Measurements from ENCODE around the gene NEK8.

The NEK8 gene

GRCh38 chr17:28700830-28701492 is 27.6 kb upstream of the NEK8 start:
- Histone ChIP-seq H3K4me3 (ENCODE audit: low read depth in 1 of 2, low read length in 2 of 2) (no peak overlapping the region), H3K36me3 (ENCODE audit: control insufficient read depth in 1 of 2, insufficient read depth in 2 of 2, low read length in 2 of 2) (peaks cover 70 to 85% of the 10 kb centered on the region in 2 donors), H3K27me3 (ENCODE audit: control insufficient read depth in 1 of 2, insufficient read depth in 2 of 2, low read length in 2 of 2) (no peaks in the 10 kb centered on the region), H3K4me1 (ENCODE audit: control insufficient read depth in 1 of 2, insufficient read depth in 2 of 2, low read length in 2 of 2) (peaks cover 35 to 43% of the 10 kb centered on the region in 2 donors), H3K9me3 (ENCODE audit: control insufficient read depth in 1 of 2, low read length in 2 of 2) (no peaks in the 10 kb centered on the region), H3K27ac (ENCODE audit: low read depth, low read length) (no peak overlapping the region), H3K9ac (ENCODE audit: low read depth in 1 of 2, low read length in 2 of 2) (no peak overlapping the region)

GRCh38 chr17:28702026-28702751 is 26.4 kb upstream of the NEK8 start:
- H3K27ac ChIP-seq (ENCODE audit: low read depth, low read length): no peak overlapping the region
- H3K4me3 ChIP-seq (ENCODE audit: low read depth in 1 of 2, low read length in 2 of 2): no peak overlapping the region

GRCh38 chr17:28702752-28703150 is 25.8 kb upstream of the NEK8 start:
- Histone ChIP-seq H3K9ac (ENCODE audit: low read depth in 1 of 2, low read length in 2 of 2) (no peak overlapping the region), H3K27ac (ENCODE audit: low read depth, low read length) (no peak overlapping the region), H3K36me3 (ENCODE audit: control insufficient read depth in 1 of 2, insufficient read depth in 2 of 2, low read length in 2 of 2) (peaks cover 56 to 70% of the 10 kb centered on the region in 2 donors), H3K4me3 (ENCODE audit: low read depth in 1 of 2, low read length in 2 of 2) (no peak overlapping the region), H3K4me1 (ENCODE audit: control insufficient read depth in 1 of 2, insufficient read depth in 2 of 2, low read length in 2 of 2) (peaks cover 35% of the 10 kb centered on the region in 2 donors), H3K9me3 (ENCODE audit: control insufficient read depth in 1 of 2, low read length in 2 of 2) (no peaks in the 10 kb centered on the region), H3K27me3 (ENCODE audit: control insufficient read depth in 1 of 2, insufficient read depth in 2 of 2, low read length in 2 of 2) (no peaks in the 10 kb centered on the region)

More at GRCh38 chr17:28702026-28702751, 26.4 kb upstream of the NEK8 start:
- Histone ChIP-seq H3K4me1 (ENCODE audit: control insufficient read depth in 1 of 2, insufficient read depth in 2 of 2, low read length in 2 of 2) (peaks cover 41% of the 10 kb centered on the region in 2 donors), H3K9ac (ENCODE audit: low read depth in 1 of 2, low read length in 2 of 2) (no peak overlapping the region), H3K9me3 (ENCODE audit: control insufficient read depth in 1 of 2, low read length in 2 of 2) (no peaks in the 10 kb centered on the region), H3K36me3 (ENCODE audit: control insufficient read depth in 1 of 2, insufficient read depth in 2 of 2, low read length in 2 of 2) (peaks cover 62 to 74% of the 10 kb centered on the region in 2 donors), H3K27me3 (ENCODE audit: control insufficient read depth in 1 of 2, insufficient read depth in 2 of 2, low read length in 2 of 2) (no peaks in the 10 kb centered on the region)

- Histone ChIP-seq H3K27ac (ENCODE audit: low read depth, low read length) (no peak overlapping the region), H3K36me3 (ENCODE audit: control insufficient read depth in 1 of 2, insufficient read depth in 2 of 2, low read length in 2 of 2) (peaks cover 49 to 61% of the 10 kb centered on the region in 2 donors), H3K9ac (ENCODE audit: low read depth in 1 of 2, low read length in 2 of 2) (no peak overlapping the region), H3K27me3 (ENCODE audit: control insufficient read depth in 1 of 2, insufficient read depth in 2 of 2, low read length in 2 of 2) (no peaks in the 10 kb centered on the region), H3K4me3 (ENCODE audit: low read depth in 1 of 2, low read length in 2 of 2) (no peak overlapping the region), H3K4me1 (ENCODE audit: control insufficient read depth in 1 of 2, insufficient read depth in 2 of 2, low read length in 2 of 2) (peaks cover 27 to 28% of the 10 kb centered on the region in 2 donors), H3K9me3 (ENCODE audit: control insufficient read depth in 1 of 2, low read length in 2 of 2) (no peaks in the 10 kb centered on the region)
These were observed 24.9 kb upstream of the NEK8 start for GRCh38 chr17:28703552-28704218.

GRCh38 chr17:28704219-28704858 is 24.2 kb upstream of the NEK8 start:
- Histone ChIP-seq H3K27me3 (ENCODE audit: control insufficient read depth in 1 of 2, insufficient read depth in 2 of 2, low read length in 2 of 2) (no peaks in the 10 kb centered on the region), H3K4me3 (ENCODE audit: low read depth in 1 of 2, low read length in 2 of 2) (no peak overlapping the region), H3K9me3 (ENCODE audit: control insufficient read depth in 1 of 2, low read length in 2 of 2) (no peaks in the 10 kb centered on the region), H3K4me1 (ENCODE audit: control insufficient read depth in 1 of 2, insufficient read depth in 2 of 2, low read length in 2 of 2) (peaks cover 21% of the 10 kb centered on the region in 2 donors), H3K36me3 (ENCODE audit: control insufficient read depth in 1 of 2, insufficient read depth in 2 of 2, low read length in 2 of 2) (peaks cover 43 to 54% of the 10 kb centered on the region in 2 donors), H3K9ac (ENCODE audit: low read depth in 1 of 2, low read length in 2 of 2) (no peak overlapping the region), H3K27ac (ENCODE audit: low read depth, low read length) (no peak overlapping the region)

- Histone ChIP-seq H3K4me1 (ENCODE audit: control insufficient read depth in 1 of 2, insufficient read depth in 2 of 2, low read length in 2 of 2) (peaks cover 17 to 18% of the 10 kb centered on the region in 2 donors), H3K9ac (ENCODE audit: low read depth in 1 of 2, low read length in 2 of 2) (no peak overlapping the region)
These were observed 23.4 kb upstream of the NEK8 start for GRCh38 chr17:28705074-28705659.

GRCh38 chr17:28705728-28706334 is 22.8 kb upstream of the NEK8 start:
- H3K9me3 ChIP-seq (ENCODE audit: control insufficient read depth in 1 of 2, low read length in 2 of 2): no peaks in the 10 kb centered on the region
- no peak overlapping the region for H3K4me3 ChIP-seq (ENCODE audit: low read depth in 1 of 2, low read length in 2 of 2)
- H3K27ac ChIP-seq (ENCODE audit: low read depth, low read length): no peak overlapping the region
- H3K4me1 ChIP-seq (ENCODE audit: control insufficient read depth in 1 of 2, insufficient read depth in 2 of 2, low read length in 2 of 2): peaks cover 12 to 13% of the 10 kb centered on the region in 2 donors
- H3K36me3 ChIP-seq (ENCODE audit: control insufficient read depth in 1 of 2, insufficient read depth in 2 of 2, low read length in 2 of 2): peaks cover 28 to 39% of the 10 kb centered on the region in 2 donors
- no peaks in the 10 kb centered on the region for H3K27me3 ChIP-seq (ENCODE audit: control insufficient read depth in 1 of 2, insufficient read depth in 2 of 2, low read length in 2 of 2)
- no peak overlapping the region for H3K9ac ChIP-seq (ENCODE audit: low read depth in 1 of 2, low read length in 2 of 2)

More at GRCh38 chr17:28705074-28705659, 23.4 kb upstream of the NEK8 start:
- H3K27me3 ChIP-seq (ENCODE audit: control insufficient read depth in 1 of 2, insufficient read depth in 2 of 2, low read length in 2 of 2): no peaks in the 10 kb centered on the region
- no peak overlapping the region for H3K27ac ChIP-seq (ENCODE audit: low read depth, low read length)
- no peaks in the 10 kb centered on the region for H3K9me3 ChIP-seq (ENCODE audit: control insufficient read depth in 1 of 2, low read length in 2 of 2)
- no peak overlapping the region for H3K4me3 ChIP-seq (ENCODE audit: low read depth in 1 of 2, low read length in 2 of 2)
- peaks cover 34 to 46% of the 10 kb centered on the region in 2 donors for H3K36me3 ChIP-seq (ENCODE audit: control insufficient read depth in 1 of 2, insufficient read depth in 2 of 2, low read length in 2 of 2)

GRCh38 chr17:28706471-28707338 is 21.9 kb upstream of the NEK8 start:
- Histone ChIP-seq H3K4me3 (ENCODE audit: low read depth in 1 of 2, low read length in 2 of 2) (no peak overlapping the region), H3K36me3 (ENCODE audit: control insufficient read depth in 1 of 2, insufficient read depth in 2 of 2, low read length in 2 of 2) (peaks cover 19 to 31% of the 10 kb centered on the region in 2 donors), H3K9me3 (ENCODE audit: control insufficient read depth in 1 of 2, low read length in 2 of 2) (no peaks in the 10 kb centered on the region), H3K27ac (ENCODE audit: low read depth, low read length) (no peak overlapping the region), H3K4me1 (ENCODE audit: control insufficient read depth in 1 of 2, insufficient read depth in 2 of 2, low read length in 2 of 2) (peaks cover 12 to 16% of the 10 kb centered on the region in 2 donors), H3K9ac (ENCODE audit: low read depth in 1 of 2, low read length in 2 of 2) (no peak overlapping the region), H3K27me3 (ENCODE audit: control insufficient read depth in 1 of 2, insufficient read depth in 2 of 2, low read length in 2 of 2) (no peaks in the 10 kb centered on the region)

GRCh38 chr17:28707339-28707720 is 21.3 kb upstream of the NEK8 start:
- no peak overlapping the region for H3K9ac ChIP-seq (ENCODE audit: low read depth in 1 of 2, low read length in 2 of 2)
- H3K9me3 ChIP-seq (ENCODE audit: control insufficient read depth in 1 of 2, low read length in 2 of 2): no peaks in the 10 kb centered on the region
- peaks cover 13 to 24% of the 10 kb centered on the region in 2 donors for H3K36me3 ChIP-seq (ENCODE audit: control insufficient read depth in 1 of 2, insufficient read depth in 2 of 2, low read length in 2 of 2)
- H3K27ac ChIP-seq (ENCODE audit: low read depth, low read length): no peak overlapping the region
- peaks cover 12 to 19% of the 10 kb centered on the region in 2 donors for H3K4me1 ChIP-seq (ENCODE audit: control insufficient read depth in 1 of 2, insufficient read depth in 2 of 2, low read length in 2 of 2)
- no peak overlapping the region for H3K4me3 ChIP-seq (ENCODE audit: low read depth in 1 of 2, low read length in 2 of 2)
- no peaks in the 10 kb centered on the region for H3K27me3 ChIP-seq (ENCODE audit: control insufficient read depth in 1 of 2, insufficient read depth in 2 of 2, low read length in 2 of 2)

Measured in duodenal mucosa (tissue), 2 donors.